Keratinocyte (primary cell): ENCODE data around the gene SDHAF1. TPM values are rescaled to one million over a fixed set of nuclear protein-coding genes. Genes with fewer than 3 reads are reported as not detected.

Experiments
- DNase-seq: peaks from one replicate; pipeline ENCODE4 v3.0.0-alpha.2; 2011; ENCODE audit warnings: low read depth, missing footprints, low spot score
- FAIRE-seq: peaks from 2 replicates; lab custom pipeline; 2011; peaks lifted over from hg19 to GRCh38; lab: Jason Lieb, UNC
- H2AFZ ChIP-seq: 2 replicates; pipeline ENCODE4 v1.6.0; 2012; ENCODE audit warnings: low read length, control low read depth, inconsistent platforms; ENCODE audit not compliant: control insufficient read depth
- H3K27ac ChIP-seq: 2 replicates; pipeline ENCODE4 v1.5.1; 2011; ENCODE audit warnings: low read length; ENCODE audit not compliant: control insufficient read depth, insufficient read depth
- H3K27me3 ChIP-seq: 3 replicates; pipeline ENCODE4 v1.6.0; 2011; ENCODE audit warnings: low read length; ENCODE audit not compliant: control insufficient read depth, insufficient read depth; ENCODE audit errors: extremely low read depth
- H3K36me3 ChIP-seq, 2 experiments: 2 replicates in 1 of 2; 3 replicates in 1 of 2; pipeline ENCODE4 v1.5.1; 2011; ENCODE audit warnings: low read length in 2 of 2, mild to moderate bottlenecking in 1 of 2; ENCODE audit not compliant: control insufficient read depth in 2 of 2, insufficient read depth in 2 of 2; ENCODE audit errors: extremely low read depth in 1 of 2
- H3K4me1 ChIP-seq: 3 replicates; pipeline ENCODE4 v1.5.1; 2011; ENCODE audit warnings: low read length; ENCODE audit not compliant: control insufficient read depth, insufficient read depth; ENCODE audit errors: extremely low read depth
- H3K4me2 ChIP-seq: 3 replicates; pipeline ENCODE4 v1.6.0; 2011; ENCODE audit warnings: low read depth, low read length; ENCODE audit not compliant: control insufficient read depth, insufficient read depth; ENCODE audit errors: extremely low read depth
- H3K4me3 ChIP-seq, 3 experiments: fragments of 200-600 bp in 1 of 3; sonication (generic) in 1 of 3; 2 replicates in 2 of 3; 3 replicates in 1 of 3; pipeline ENCODE4 v1.5.1; 2011 to 2016; ENCODE audit warnings: low read length in 3 of 3, mild to moderate bottlenecking in 3 of 3, control low read depth in 2 of 3, inconsistent platforms in 1 of 3, low read depth in 1 of 3, mixed read lengths in 1 of 3, mixed run types in 1 of 3, moderate library complexity in 1 of 3; ENCODE audit not compliant: control insufficient read depth in 2 of 3, insufficient read depth in 2 of 3; ENCODE audit errors: extremely low read depth in 1 of 3
- H3K79me2 ChIP-seq: 2 replicates; pipeline ENCODE4 v1.6.0; 2012; ENCODE audit warnings: low read length; ENCODE audit not compliant: control insufficient read depth, insufficient read depth
- H3K9ac ChIP-seq: 3 replicates; pipeline ENCODE4 v1.6.0; 2011; ENCODE audit warnings: low read length; ENCODE audit not compliant: control insufficient read depth, insufficient read depth; ENCODE audit errors: extremely low read depth
- H3K9me1 ChIP-seq: 3 replicates; pipeline ENCODE4 v1.6.0; 2011; ENCODE audit warnings: low read length; ENCODE audit not compliant: control insufficient read depth, insufficient read depth; ENCODE audit errors: extremely low read depth
- H3K9me3 ChIP-seq: 2 replicates; pipeline ENCODE4 v1.5.1; 2012; ENCODE audit warnings: low read depth, low read length; ENCODE audit not compliant: control insufficient read depth
- H4K20me1 ChIP-seq: 3 replicates; pipeline ENCODE4 v1.6.0; 2011; ENCODE audit warnings: low read length; ENCODE audit not compliant: control insufficient read depth, insufficient read depth; ENCODE audit errors: extremely low read depth
- EZH2 ChIP-seq: IDR thresholded peaks from one replicate; pipeline ENCODE4 v1.6.1; 2012; ENCODE audit warnings: inconsistent platforms, mild to moderate bottlenecking, low read length, moderate library complexity
- dilution Hi-C: fragments of 300-500 bp; cut with MboI; formaldehyde crosslinking; loops from one replicate; pipeline ENCODE4 v1.7.0; 2020; ENCODE audit warnings: low sequenced_read_pairs; ENCODE audit not compliant: extremely low pct_ligation_motif_present
- polyA minus RNA-seq, 3 experiments: library from RNA; depleted of rRNA, polyadenylated mRNA; stranded (reverse); fragments of >200 nt; gene quantifications; 1 replicate in 1 of 3; 2 replicates in 1 of 3; 3 replicates in 1 of 3; pipeline ENCODE4 v1.2.3, GENCODE V29; 2011
- polyA plus RNA-seq, 5 experiments: library from polyadenylated mRNA; depleted of rRNA in 3 of 5; stranded (reverse) in 3 of 5; stranded (forward) in 1 of 5; unstranded in 1 of 5; fragments of >200 nt; gene quantifications; 1 replicate in 1 of 5; 2 replicates in 3 of 5; 3 replicates in 1 of 5; pipeline versions ENCODE4 v1.2.1 to v1.2.3, GENCODE V29; 2011 to 2012; ENCODE audit warnings: missing spikeins in 2 of 5, low read depth in 1 of 5, low replicate concordance in 1 of 5
- TF ChIP-seq, protein P1 (sequence below), 3 experiments: IDR thresholded peaks in 1 of 3; conservative IDR thresholded peaks in 1 of 3; optimal IDR thresholded peaks in 1 of 3; 2 replicates in 2 of 3; 3 replicates in 1 of 3; pipeline versions ENCODE3 to v1.5.1; 2011; ENCODE audit warnings: low read length in 3 of 3, mild to moderate bottlenecking in 3 of 3, moderate library complexity in 2 of 3, control low read depth in 1 of 3, inconsistent platforms in 1 of 3; ENCODE audit not compliant: insufficient read depth in 2 of 3; ENCODE audit errors: extremely low read depth in 1 of 3

Gene SDHAF1, protein sequence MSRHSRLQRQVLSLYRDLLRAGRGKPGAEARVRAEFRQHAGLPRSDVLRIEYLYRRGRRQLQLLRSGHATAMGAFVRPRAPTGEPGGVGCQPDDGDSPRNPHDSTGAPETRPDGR
- polyA plus RNA-seq (7.3 to 11.9 TPM (median 8.0 TPM) in 3 replicates), polyA minus RNA-seq (1.5 to 3.0 TPM (median 2.7 TPM) in 3 replicates)
- polyA plus RNA-seq (2011; ENCODE audit: low read depth), result 3.0 TPM
- 6.0 and 12.4 TPM in 2 replicates for polyA plus RNA-seq (2011; cell fraction: cytosol; rRNA removed)
- 8.5 TPM in 2 replicates for polyA plus RNA-seq (2011; cell fraction: nucleus; rRNA removed)
- 8.5 and 12.8 TPM in 2 replicates for polyA plus RNA-seq (2012; ENCODE audit: low replicate concordance)
- 11.5 TPM for polyA minus RNA-seq (2011; cell fraction: cytosol; rRNA and poly(A)+ RNA removed)
- 2.6 and 2.8 TPM in 2 replicates for polyA minus RNA-seq (2011; cell fraction: nucleus; rRNA and poly(A)+ RNA removed)

- Histone ChIP-seq H3K9ac (peak within 1 kb of the TSS; percentile 68), H3K4me1 (peaks cover 24% of the 10 kb centered on the region), H3K4me2 (peak within 1 kb of the TSS; percentile 95), H3K9me3 (no peaks in the 10 kb centered on the region), H3K4me3 (peak within 1 kb of the TSS; percentile 70 to 87 (median 77)), H3K79me2 (peaks cover 20% of the 10 kb centered on the region), H3K9me1 (no peaks in the 10 kb centered on the region), H3K27me3 (no peaks in the 10 kb centered on the region), H3K27ac (peak within 1 kb of the TSS; percentile 60), H4K20me1 (no peaks in the 10 kb centered on the region), H3K36me3 (peaks cover 3 to 4% of the 10 kb centered on the region in 2 experiments), H2AFZ (peak within 1 kb of the TSS; percentile 98)
- FAIRE-seq (peak; percentile 80), DNase-seq (peak; percentile 42)
- TF ChIP-seq, protein P1, sequence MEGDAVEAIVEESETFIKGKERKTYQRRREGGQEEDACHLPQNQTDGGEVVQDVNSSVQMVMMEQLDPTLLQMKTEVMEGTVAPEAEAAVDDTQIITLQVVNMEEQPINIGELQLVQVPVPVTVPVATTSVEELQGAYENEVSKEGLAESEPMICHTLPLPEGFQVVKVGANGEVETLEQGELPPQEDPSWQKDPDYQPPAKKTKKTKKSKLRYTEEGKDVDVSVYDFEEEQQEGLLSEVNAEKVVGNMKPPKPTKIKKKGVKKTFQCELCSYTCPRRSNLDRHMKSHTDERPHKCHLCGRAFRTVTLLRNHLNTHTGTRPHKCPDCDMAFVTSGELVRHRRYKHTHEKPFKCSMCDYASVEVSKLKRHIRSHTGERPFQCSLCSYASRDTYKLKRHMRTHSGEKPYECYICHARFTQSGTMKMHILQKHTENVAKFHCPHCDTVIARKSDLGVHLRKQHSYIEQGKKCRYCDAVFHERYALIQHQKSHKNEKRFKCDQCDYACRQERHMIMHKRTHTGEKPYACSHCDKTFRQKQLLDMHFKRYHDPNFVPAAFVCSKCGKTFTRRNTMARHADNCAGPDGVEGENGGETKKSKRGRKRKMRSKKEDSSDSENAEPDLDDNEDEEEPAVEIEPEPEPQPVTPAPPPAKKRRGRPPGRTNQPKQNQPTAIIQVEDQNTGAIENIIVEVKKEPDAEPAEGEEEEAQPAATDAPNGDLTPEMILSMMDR (optimal IDR thresholded peaks at IDR 0.05 in 1 of 3, IDR thresholded peaks at IDR 0.05 in 1 of 3, conservative IDR thresholded peaks at IDR 0.05 in 1 of 3; ENCODE audit: extremely low read depth in 1 of 3, insufficient read depth in 2 of 3, low read length in 3 of 3), result no peak
- TF ChIP-seq EZH2, result no peak
- dilution Hi-C loops, result no loop called here
Measured at GRCh38 chr19:35995048-35995993, at the start of gene SDHAF1. Gene SDHAF1, plus strand, starts transcription at chr19:35995188. Its CDS starts 87 bp downstream, at chr19:35995275.

- peaks cover 0 to 2% of the 10 kb centered on the region in 2 experiments for H3K36me3 ChIP-seq
- dilution Hi-C loops, result no loop called here
Measured at GRCh38 chr19:35946203-35946602, 48.8 kb upstream of the SDHAF1 start.

More at GRCh38 chr19:35946203-35946602, 48.8 kb upstream of the SDHAF1 start:
- TF ChIP-seq EZH2, result no peak
- TF ChIP-seq, protein P1 (optimal IDR thresholded peaks at IDR 0.05 in 1 of 3, IDR thresholded peaks at IDR 0.05 in 1 of 3, conservative IDR thresholded peaks at IDR 0.05 in 1 of 3; ENCODE audit: extremely low read depth in 1 of 3, insufficient read depth in 2 of 3, low read length in 3 of 3), result no peak
- H3K27me3 ChIP-seq, result no peaks in the 10 kb centered on the region
- no peak overlapping the region for H3K27ac ChIP-seq
- FAIRE-seq (no peak), DNase-seq (no peak)
- H4K20me1 ChIP-seq, result peaks cover 4% of the 10 kb centered on the region
- H3K4me2 ChIP-seq, result no peak overlapping the region
- H3K9me1 ChIP-seq, result no peaks in the 10 kb centered on the region
- no peak overlapping the region for H3K9ac ChIP-seq
- H3K4me3 ChIP-seq, result no peak overlapping the region
- no peaks in the 10 kb centered on the region for H3K4me1 ChIP-seq
- no peaks in the 10 kb centered on the region for H3K9me3 ChIP-seq
- no peaks in the 10 kb centered on the region for H3K79me2 ChIP-seq
- H2AFZ ChIP-seq, result no peak overlapping the region
